GM12878 (cell line): ENCODE data around the gene PDE10A. TPM values are rescaled to one million over a fixed set of nuclear protein-coding genes. Genes with fewer than 3 reads are reported as not detected.

Experiments used
- ATAC-seq: fragments of 200-7000 bp; cut with Tn5 transposase; 3 replicates; pipeline ENCODE4 v1.9.1; 2020; ENCODE audit warnings: mild to moderate bottlenecking, moderate library complexity
- BruUV-seq: library from RNA; stranded (reverse); fragments of 400-500 nt; replicated peaks from 2 replicates; lab custom pipeline; 2021; lab: Mats Ljungman, UMichigan
- CTCF ChIA-PET: fragments of 300-600 bp; sonication (Branson Sonifier 250); formaldehyde crosslinking; extraction: SDS; loops from one replicate; lab custom pipeline; 2021; ENCODE audit warnings: inconsistent platforms; lab: Yijun Ruan, JAX
- POLR2A ChIA-PET: fragments of 350-600 bp; formaldehyde crosslinking; extraction: SDS; loops from one replicate; lab custom pipeline; 2021; ENCODE audit warnings: inconsistent platforms; lab: Charles Lee
- RAD21 ChIA-PET: fragments of 300-600 bp; sonication (Branson Sonifier 250); formaldehyde crosslinking; loops from one replicate; lab custom pipeline; 2023; ENCODE audit warnings: antibody characterized with exemption; ENCODE audit not compliant: unreplicated experiment; lab: Charles Lee
- SMC1A ChIA-PET: fragments of 300-600 bp; sonication (Branson Sonifier 250); formaldehyde crosslinking; loops from one replicate; lab custom pipeline; 2023; ENCODE audit not compliant: unreplicated experiment, uncharacterized antibody; lab: Charles Lee
- DNase-seq: peaks from one replicate; pipeline ENCODE4 v3.0.0-alpha.2; 2011; ENCODE audit warnings: low read depth, low spot score
- FAIRE-seq: peaks from 3 replicates; lab custom pipeline; 2011; peaks lifted over from hg19 to GRCh38; lab: Jason Lieb, UNC
- H2AFZ ChIP-seq: 2 replicates; pipeline ENCODE4 v1.6.0; 2011; ENCODE audit warnings: low read depth, low read length, control low read depth; ENCODE audit not compliant: control insufficient read depth
- H3K27ac ChIP-seq: 2 replicates; pipeline ENCODE4 v1.5.1; 2011; ENCODE audit warnings: control low read depth; ENCODE audit not compliant: control insufficient read depth, insufficient read depth
- H3K27me3 ChIP-seq, 2 experiments: replicated peaks in 1 of 2; 2 replicates each; pipeline versions ENCODE4 v1.6.0 to v1.6.1; 2011; ENCODE audit warnings: low read length in 1 of 2; ENCODE audit not compliant: control insufficient read depth in 2 of 2, insufficient read depth in 2 of 2
- H3K36me3 ChIP-seq, 2 experiments: 2 replicates each; pipeline ENCODE4 v1.5.1; 2011; ENCODE audit warnings: low read length in 1 of 2; ENCODE audit not compliant: control insufficient read depth in 2 of 2, insufficient read depth in 2 of 2
- H3K4me1 ChIP-seq: 2 replicates; pipeline ENCODE4 v1.6.1; 2011; ENCODE audit warnings: mild to moderate bottlenecking, low read length, moderate library complexity, mixed read lengths; ENCODE audit not compliant: control insufficient read depth, insufficient read depth
- H3K4me2 ChIP-seq: 2 replicates; pipeline ENCODE4 v1.6.0; 2011; ENCODE audit warnings: control low read depth; ENCODE audit not compliant: control insufficient read depth, insufficient read depth
- H3K4me3 ChIP-seq: fragments of 200-600 bp; sonication (generic); 2 replicates; pipeline ENCODE4 v1.5.1; 2016
- H3K79me2 ChIP-seq: 2 replicates; pipeline ENCODE4 v1.6.0; 2011; ENCODE audit warnings: low read length; ENCODE audit not compliant: control insufficient read depth, insufficient read depth
- H3K9ac ChIP-seq: 2 replicates; pipeline ENCODE4 v1.8.0; 2011; ENCODE audit warnings: low read length, control low read depth, mixed read lengths; ENCODE audit not compliant: control insufficient read depth, insufficient read depth
- H3K9me3 ChIP-seq: replicated peaks from 3 replicates; pipeline ENCODE4 v1.5.1; 2011; ENCODE audit warnings: mild to moderate bottlenecking, low read length; ENCODE audit not compliant: control insufficient read depth, insufficient read depth
- H4K20me1 ChIP-seq: 2 replicates; pipeline ENCODE4 v1.6.0; 2011; ENCODE audit not compliant: control insufficient read depth, insufficient read depth
- CHD1 ChIP-seq: IDR thresholded peaks from 2 replicates; pipeline ENCODE4 v1.6.1; 2012; ENCODE audit warnings: low read depth, low read length, improper control_type of control experiment
- CREM ChIP-seq: IDR thresholded peaks from 2 replicates; pipeline ENCODE4 v1.6.1; 2014; ENCODE audit warnings: antibody characterized with exemption, low read depth
- GABPA ChIP-seq: IDR thresholded peaks from 2 replicates; pipeline ENCODE4 v1.6.1; 2014; ENCODE audit warnings: antibody characterized with exemption, low read depth, mild to moderate bottlenecking, inconsistent platforms
- GATAD2B ChIP-seq: fragments of 450-650 bp; conservative IDR thresholded peaks from 2 replicates; pipeline ENCODE4 v1.6.1; 2017; ENCODE audit warnings: low read depth, mild to moderate bottlenecking, moderate library complexity
- IRF4 ChIP-seq: IDR thresholded peaks from 2 replicates; pipeline ENCODE4 v1.6.1; 2011; ENCODE audit warnings: low read depth, low read length
- MXI1 ChIP-seq: fragments of 150-350 bp; IDR thresholded peaks from 2 replicates; pipeline ENCODE4 v1.6.1; 2011; ENCODE audit warnings: low read depth, mild to moderate bottlenecking, inconsistent platforms, low read length, improper control_type of control experiment
- MYB ChIP-seq: fragments of 150-350 bp; IDR thresholded peaks from 2 replicates; pipeline ENCODE4 v1.6.1; 2014; ENCODE audit warnings: mild to moderate bottlenecking, low read depth, low read length, borderline replicate concordance
- POLR2A ChIP-seq: IDR thresholded peaks from 2 replicates; pipeline ENCODE4 v1.6.1; 2011; ENCODE audit warnings: low read depth, mild to moderate bottlenecking, low read length
- RAD21 ChIP-seq: IDR thresholded peaks from 2 replicates; pipeline ENCODE4 v1.6.1; 2011; ENCODE audit warnings: mild to moderate bottlenecking, low read depth, low read length, moderate library complexity; ENCODE audit not compliant: insufficient read depth
- RAD51 ChIP-seq: fragments of 450-650 bp; IDR thresholded peaks from 2 replicates; pipeline ENCODE4 v1.6.1; 2016; ENCODE audit warnings: moderate library complexity, mild to moderate bottlenecking, inconsistent platforms
- RCOR1 ChIP-seq: conservative IDR thresholded peaks from 2 replicates; pipeline ENCODE4 v1.6.1; 2012; ENCODE audit warnings: low read depth, low read length, improper control_type of control experiment
- RELA ChIP-seq: fragments of 450-650 bp; IDR thresholded peaks from 2 replicates; pipeline ENCODE4 v1.8.0; 2014; ENCODE audit warnings: borderline replicate concordance; ENCODE audit not compliant: partially characterized antibody
- RFX5 ChIP-seq: IDR thresholded peaks from 2 replicates; pipeline ENCODE4 v1.6.1; 2011; ENCODE audit warnings: low read depth, low read length, improper control_type of control experiment
- SIX5 ChIP-seq: IDR thresholded peaks from 2 replicates; pipeline ENCODE4 v1.6.1; 2011; ENCODE audit warnings: mild to moderate bottlenecking, low read depth, low read length, moderate library complexity; ENCODE audit not compliant: severe bottlenecking
- SMAD1 ChIP-seq: fragments of 450-650 bp; IDR thresholded peaks from 2 replicates; pipeline ENCODE4 v1.6.1; 2018; ENCODE audit warnings: mild to moderate bottlenecking, low read depth; ENCODE audit not compliant: partially characterized antibody
- ZNF207 ChIP-seq: fragments of 450-650 bp; IDR thresholded peaks from 2 replicates; pipeline ENCODE4 v1.6.1; 2014; ENCODE audit warnings: antibody characterized with exemption, mild to moderate bottlenecking, borderline replicate concordance
- ZNF384 ChIP-seq: IDR thresholded peaks from 2 replicates; pipeline ENCODE4 v1.6.1; 2012; ENCODE audit warnings: low read depth, mild to moderate bottlenecking, low read length, improper control_type of control experiment, borderline replicate concordance
- WGBS: methylation state at CpG from one replicate; pipeline ENCODE4 v1.1.6; 2016; ENCODE audit warnings: low lambda C conversion rate; ENCODE audit not compliant: insufficient replicate concordance, insufficient coverage; ENCODE audit errors: missing lambda C conversion rate; 5-methylcytosine and 5-hydroxymethylcytosine counted together
- in situ Hi-C: fragments of 300-500 bp; cut with MboI; formaldehyde crosslinking; loops from 9 replicates; pipeline ENCODE4 v1.14.3; 2018; ENCODE audit warnings: mixed read lengths
- intact Hi-C: fragments of 100-400 bp; cut with micrococcal nuclease; formaldehyde crosslinking; loops from one replicate; pipeline ENCODE4 v1.14.2; 2022; ENCODE audit not compliant: unreplicated experiment
- polyA plus RNA-seq, 11 experiments: library from polyadenylated mRNA; depleted of rRNA in 4 of 11; unstranded in 6 of 11; stranded (reverse) in 5 of 11; fragments of >200 nt; fragmentation: Nextera tagmentation in 4 of 11; fragmentation: Illumina TruSeq in 1 of 11; extraction: Ambion mirVana in 4 of 11; extraction: Trizol in 1 of 11; gene quantifications; 1 replicate in 1 of 11; 2 replicates in 10 of 11; pipeline versions ENCODE4 v1.2.1 to v1.2.3, GENCODE V29; 2011 to 2016; ENCODE audit warnings: inconsistent platforms in 2 of 11, missing spikeins in 2 of 11, low read depth in 1 of 11
- total RNA-seq, 4 experiments: library from RNA; depleted of rRNA in 3 of 4; stranded (reverse); fragments of >200 nt in 3 of 4; fragmentation: Illumina TruSeq in 1 of 4; extraction: Trizol in 1 of 4; gene quantifications; 2 replicates each; pipeline versions ENCODE4 v1.2.1 to v1.2.3, GENCODE V29; 2013 to 2021
- TF ChIP-seq, protein P1 (sequence below): fragments of 450-650 bp; IDR thresholded peaks from 2 replicates; pipeline ENCODE4 v1.6.1; 2016; ENCODE audit warnings: mild to moderate bottlenecking
- TF ChIP-seq, protein P2 (sequence below): fragments of 450-650 bp; IDR thresholded peaks from 2 replicates; pipeline ENCODE4 v1.6.1; 2014; ENCODE audit warnings: mild to moderate bottlenecking

PDE10A gene
- total and polyA plus RNA-seq, 10 of the 15 experiments (the other 5 are each of a cell fraction or from before 2014, with no cell fraction given) = under 0.01 to 1.3 (median 0.03) TPM; not detected in 2

DNA sequence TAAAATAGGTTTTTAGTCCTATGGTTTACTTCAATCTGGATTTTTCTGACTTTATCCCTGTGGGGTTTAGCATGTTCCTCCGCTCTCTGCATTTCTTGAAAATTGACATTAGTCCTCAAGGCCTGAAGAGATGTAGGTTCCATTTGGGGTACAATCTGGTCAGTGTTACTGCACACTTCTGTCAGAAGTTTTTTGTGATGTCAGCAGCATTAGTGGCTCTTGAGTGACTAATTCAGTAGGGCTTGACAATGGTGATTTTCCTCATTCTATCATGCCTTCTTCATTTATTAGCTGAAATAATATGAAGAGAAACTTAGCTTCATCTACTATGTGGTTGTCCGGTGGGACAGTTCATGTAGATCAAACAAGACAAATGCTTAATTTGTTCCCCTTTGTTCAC, 114.6 kb downstream of the PDE10A start:
- intact Hi-C loops = no loop called here
- Histone ChIP-seq H3K79me2 (no peaks in the 10 kb centered on the region), H3K4me1 (no peaks in the 10 kb centered on the region), H4K20me1 (no peaks in the 10 kb centered on the region), H3K4me3 (no peak overlapping the region), H3K9ac (no peak overlapping the region), H3K4me2 (no peak overlapping the region), H2AFZ (no peak overlapping the region), H3K27me3 (no peaks in the 10 kb centered on the region), H3K36me3 (no peaks in the 10 kb centered on the region), H3K27ac (no peak overlapping the region), H3K9me3 (no peaks in the 10 kb centered on the region)
- in situ Hi-C loops = no loop called here
- ChIA-PET RAD21 (no interaction called here), CTCF (no interaction called here), SMC1A (no interaction called here), POLR2A (no interaction called here)
- DNase-seq (no peak), FAIRE-seq (no peak), ATAC-seq (no peak)
- BruUV-seq = no TSS peak
- TF ChIP-seq ZNF207 (no peak), GATAD2B (no peak), RAD51 (no peak), SIX5 (no peak), CREM (no peak), SMAD1 (no peak), POLR2A (no peak), MYB (no peak), RFX5 (no peak), RELA (no peak), RCOR1 (no peak), RAD21 (no peak), CHD1 (no peak), IRF4 (no peak), MXI1 (no peak), GABPA (no peak), ZNF384 (no peak)
- TF ChIP-seq, protein P1, sequence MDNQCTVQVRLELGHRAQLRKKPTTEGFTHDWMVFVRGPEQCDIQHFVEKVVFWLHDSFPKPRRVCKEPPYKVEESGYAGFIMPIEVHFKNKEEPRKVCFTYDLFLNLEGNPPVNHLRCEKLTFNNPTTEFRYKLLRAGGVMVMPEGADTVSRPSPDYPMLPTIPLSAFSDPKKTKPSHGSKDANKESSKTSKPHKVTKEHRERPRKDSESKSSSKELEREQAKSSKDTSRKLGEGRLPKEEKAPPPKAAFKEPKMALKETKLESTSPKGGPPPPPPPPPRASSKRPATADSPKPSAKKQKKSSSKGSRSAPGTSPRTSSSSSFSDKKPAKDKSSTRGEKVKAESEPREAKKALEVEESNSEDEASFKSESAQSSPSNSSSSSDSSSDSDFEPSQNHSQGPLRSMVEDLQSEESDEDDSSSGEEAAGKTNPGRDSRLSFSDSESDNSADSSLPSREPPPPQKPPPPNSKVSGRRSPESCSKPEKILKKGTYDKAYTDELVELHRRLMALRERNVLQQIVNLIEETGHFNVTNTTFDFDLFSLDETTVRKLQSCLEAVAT = no peak
- TF ChIP-seq, protein P2, sequence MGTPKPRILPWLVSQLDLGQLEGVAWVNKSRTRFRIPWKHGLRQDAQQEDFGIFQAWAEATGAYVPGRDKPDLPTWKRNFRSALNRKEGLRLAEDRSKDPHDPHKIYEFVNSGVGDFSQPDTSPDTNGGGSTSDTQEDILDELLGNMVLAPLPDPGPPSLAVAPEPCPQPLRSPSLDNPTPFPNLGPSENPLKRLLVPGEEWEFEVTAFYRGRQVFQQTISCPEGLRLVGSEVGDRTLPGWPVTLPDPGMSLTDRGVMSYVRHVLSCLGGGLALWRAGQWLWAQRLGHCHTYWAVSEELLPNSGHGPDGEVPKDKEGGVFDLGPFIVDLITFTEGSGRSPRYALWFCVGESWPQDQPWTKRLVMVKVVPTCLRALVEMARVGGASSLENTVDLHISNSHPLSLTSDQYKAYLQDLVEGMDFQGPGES = no peak
- 34% methylated on average over 2 of the region's 2 CpGs for WGBS
